ENCODE data around the gene CCNI2.

CCNI2 gene

GRCh38 chr5:132790201-132790865, 43.1 kb downstream of the CCNI2 start:
- Histone ChIP-seq H3K79me2 (ENCODE audit: insufficient read depth, low read length) (no peaks in the 10 kb centered on the region), H2AFZ (ENCODE audit: low read length) (no peak overlapping the region), H3K9ac (ENCODE audit: low read depth, low read length, poor library complexity, severe bottlenecking) (no peak overlapping the region), H3K9me3 (ENCODE audit: insufficient read depth, low read depth, low read length) (no peaks in the 10 kb centered on the region), H3K4me3 (ENCODE audit: low read length, poor library complexity, severe bottlenecking) (no peak overlapping the region), H4K20me1 (ENCODE audit: insufficient read depth, low read length, poor library complexity, severe bottlenecking) (no peaks in the 10 kb centered on the region), H3F3A (ENCODE audit: low read depth) (no peaks in the 10 kb centered on the region), H3K4me2 (ENCODE audit: low read depth, low read length, poor library complexity, severe bottlenecking) (no peak overlapping the region), H3K36me3 (ENCODE audit: insufficient read depth, low read length) (no peaks in the 10 kb centered on the region), H3K9me2 (replicated peaks; ENCODE audit: low read depth, low read length) (no peaks in the 10 kb centered on the region), H3K4me1 (ENCODE audit: insufficient read depth, low read length, poor library complexity, severe bottlenecking) (no peaks in the 10 kb centered on the region), H3K27me3 (ENCODE audit: insufficient read depth, low read length, poor library complexity, severe bottlenecking) (no peaks in the 10 kb centered on the region)
- TF ChIP-seq, protein P1, sequence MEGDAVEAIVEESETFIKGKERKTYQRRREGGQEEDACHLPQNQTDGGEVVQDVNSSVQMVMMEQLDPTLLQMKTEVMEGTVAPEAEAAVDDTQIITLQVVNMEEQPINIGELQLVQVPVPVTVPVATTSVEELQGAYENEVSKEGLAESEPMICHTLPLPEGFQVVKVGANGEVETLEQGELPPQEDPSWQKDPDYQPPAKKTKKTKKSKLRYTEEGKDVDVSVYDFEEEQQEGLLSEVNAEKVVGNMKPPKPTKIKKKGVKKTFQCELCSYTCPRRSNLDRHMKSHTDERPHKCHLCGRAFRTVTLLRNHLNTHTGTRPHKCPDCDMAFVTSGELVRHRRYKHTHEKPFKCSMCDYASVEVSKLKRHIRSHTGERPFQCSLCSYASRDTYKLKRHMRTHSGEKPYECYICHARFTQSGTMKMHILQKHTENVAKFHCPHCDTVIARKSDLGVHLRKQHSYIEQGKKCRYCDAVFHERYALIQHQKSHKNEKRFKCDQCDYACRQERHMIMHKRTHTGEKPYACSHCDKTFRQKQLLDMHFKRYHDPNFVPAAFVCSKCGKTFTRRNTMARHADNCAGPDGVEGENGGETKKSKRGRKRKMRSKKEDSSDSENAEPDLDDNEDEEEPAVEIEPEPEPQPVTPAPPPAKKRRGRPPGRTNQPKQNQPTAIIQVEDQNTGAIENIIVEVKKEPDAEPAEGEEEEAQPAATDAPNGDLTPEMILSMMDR (conservative IDR thresholded peaks at IDR 0.05; ENCODE audit: low read length) = no peak
- no peak for TF ChIP-seq EZH2phosphoT487 (IDR thresholded peaks at IDR 0.05; ENCODE audit: borderline replicate concordance)

DNA sequence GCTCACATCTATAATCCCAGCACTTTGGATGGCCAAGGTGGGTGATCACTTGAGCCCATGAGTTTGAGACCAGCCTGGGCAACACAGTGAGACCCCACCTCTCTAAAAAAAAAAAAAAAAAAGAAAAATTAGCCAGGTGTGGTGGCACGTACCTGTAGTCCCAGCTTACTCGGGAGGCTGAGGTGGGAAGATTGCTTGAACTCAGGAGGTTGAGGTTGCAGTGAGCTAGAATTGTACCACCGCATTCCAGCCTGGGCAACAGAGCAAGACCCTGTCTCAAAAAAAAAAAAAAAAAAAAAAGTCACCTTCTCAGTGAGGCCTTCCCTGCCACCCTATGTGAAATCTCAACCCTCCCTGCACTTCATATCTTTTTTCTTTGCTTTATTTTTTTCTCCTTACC, 43.8 kb downstream of the CCNI2 start:
- H4K20me1 ChIP-seq (ENCODE audit: insufficient read depth, low read length, poor library complexity, severe bottlenecking) = no peaks in the 10 kb centered on the region

DNA sequence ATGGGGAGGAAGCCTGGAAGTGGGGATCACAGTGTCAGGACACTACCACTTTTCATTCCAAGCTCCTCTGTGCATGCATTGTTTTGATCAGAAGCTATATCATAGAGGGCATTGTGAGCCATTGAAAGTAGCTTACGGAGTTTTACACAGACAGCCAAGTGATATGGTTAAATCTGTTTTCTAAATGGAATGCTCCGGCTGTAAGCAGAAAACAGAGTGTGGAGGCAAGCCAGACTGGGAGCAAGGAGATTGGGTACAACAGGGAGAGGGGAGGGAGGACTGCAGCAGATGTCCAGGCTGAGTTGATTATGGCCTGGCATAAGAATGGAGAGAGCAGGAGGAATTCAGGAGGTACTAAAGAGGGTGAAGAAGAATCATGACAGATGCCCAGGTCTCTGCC, 50.4 kb downstream of the CCNI2 start:
- H3K4me2 ChIP-seq (ENCODE audit: low read depth, low read length, poor library complexity, severe bottlenecking) = no peak overlapping the region
- no peaks in the 10 kb centered on the region for H3K36me3 ChIP-seq (ENCODE audit: insufficient read depth, low read length)
- no peaks in the 10 kb centered on the region for H3F3A ChIP-seq (ENCODE audit: low read depth)
- TF ChIP-seq, protein P1 (conservative IDR thresholded peaks at IDR 0.05; ENCODE audit: low read length) = no peak
- TF ChIP-seq EZH2phosphoT487 (IDR thresholded peaks at IDR 0.05; ENCODE audit: borderline replicate concordance) = no peak
- no peak overlapping the region for H3K9ac ChIP-seq (ENCODE audit: low read depth, low read length, poor library complexity, severe bottlenecking)
- no peaks in the 10 kb centered on the region for H3K27me3 ChIP-seq (ENCODE audit: insufficient read depth, low read length, poor library complexity, severe bottlenecking)
- H4K20me1 ChIP-seq (ENCODE audit: insufficient read depth, low read length, poor library complexity, severe bottlenecking) = no peaks in the 10 kb centered on the region
- H3K4me1 ChIP-seq (ENCODE audit: insufficient read depth, low read length, poor library complexity, severe bottlenecking) = no peaks in the 10 kb centered on the region
- no peak overlapping the region for H3K4me3 ChIP-seq (ENCODE audit: low read length, poor library complexity, severe bottlenecking)
- H2AFZ ChIP-seq (ENCODE audit: low read length) = no peak overlapping the region
- no peaks in the 10 kb centered on the region for H3K9me2 ChIP-seq (replicated peaks; ENCODE audit: low read depth, low read length)
- no peaks in the 10 kb centered on the region for H3K79me2 ChIP-seq (ENCODE audit: insufficient read depth, low read length)
- H3K9me3 ChIP-seq (ENCODE audit: insufficient read depth, low read depth, low read length) = no peaks in the 10 kb centered on the region

More for the DNA sequence above, 43.8 kb downstream of the CCNI2 start:
- H3K9me3 ChIP-seq (ENCODE audit: insufficient read depth, low read depth, low read length) = no peaks in the 10 kb centered on the region
- no peaks in the 10 kb centered on the region for H3K4me1 ChIP-seq (ENCODE audit: insufficient read depth, low read length, poor library complexity, severe bottlenecking)
- H3K9me2 ChIP-seq (replicated peaks; ENCODE audit: low read depth, low read length) = no peaks in the 10 kb centered on the region
- no peaks in the 10 kb centered on the region for H3K79me2 ChIP-seq (ENCODE audit: insufficient read depth, low read length)
- no peaks in the 10 kb centered on the region for H3F3A ChIP-seq (ENCODE audit: low read depth)
- TF ChIP-seq EZH2phosphoT487 (IDR thresholded peaks at IDR 0.05; ENCODE audit: borderline replicate concordance) = no peak
- TF ChIP-seq, protein P1 (conservative IDR thresholded peaks at IDR 0.05; ENCODE audit: low read length) = no peak
- H3K27me3 ChIP-seq (ENCODE audit: insufficient read depth, low read length, poor library complexity, severe bottlenecking) = no peaks in the 10 kb centered on the region
- H3K36me3 ChIP-seq (ENCODE audit: insufficient read depth, low read length) = no peaks in the 10 kb centered on the region
- no peak overlapping the region for H3K9ac ChIP-seq (ENCODE audit: low read depth, low read length, poor library complexity, severe bottlenecking)
- H2AFZ ChIP-seq (ENCODE audit: low read length) = no peak overlapping the region
- H3K4me3 ChIP-seq (ENCODE audit: low read length, poor library complexity, severe bottlenecking) = no peak overlapping the region
- H3K4me2 ChIP-seq (ENCODE audit: low read depth, low read length, poor library complexity, severe bottlenecking) = no peak overlapping the region
